OCI-LY3 (cell line): ENCODE results near the gene FBXO8.

Source experiments
- H2AFZ ChIP-seq: fragments of 200-600, 300-600 bp; shearing (Covaris generic); 2 replicates; pipeline ENCODE4 v1.6.0; 2014; ENCODE audit warnings: antibody characterized with exemption, low read depth, low read length
- H3K27ac ChIP-seq: fragments of 200-600, 300-600 bp; sonication (generic); 2 replicates; pipeline ENCODE4 v1.5.1; 2014; ENCODE audit warnings: mild to moderate bottlenecking, low read length, moderate library complexity, mixed read lengths
- H3K27me3 ChIP-seq: fragments of 200-600, 300-600 bp; sonication (generic); 2 replicates; pipeline ENCODE4 v1.6.1; 2014; ENCODE audit warnings: low read depth, low read length, mixed read lengths
- H3K36me3 ChIP-seq: fragments of 200-600, 300-600 bp; sonication (generic); replicated peaks from 2 replicates; pipeline ENCODE3; 2014; ENCODE audit warnings: low read depth, low read length, mixed read lengths
- H3K4me1 ChIP-seq: fragments of 300-600, 200-600 bp; sonication (generic); 2 replicates; pipeline ENCODE4 v1.6.1; 2014; ENCODE audit warnings: low read length, mixed read lengths
- H3K4me2 ChIP-seq: fragments of 200-600, 300-600 bp; sonication (generic); 2 replicates; pipeline ENCODE4 v1.6.1; 2014; ENCODE audit warnings: low read length, mixed read lengths
- H3K4me3 ChIP-seq: fragments of 300-600, 200-600 bp; sonication (generic); 2 replicates; pipeline ENCODE4 v1.5.1; 2014; ENCODE audit warnings: antibody characterized with exemption, mild to moderate bottlenecking, low read length, moderate library complexity
- H3K79me2 ChIP-seq: fragments of 300-600, 200-600 bp; shearing (Covaris generic); 2 replicates; pipeline ENCODE4 v1.6.1; 2014; ENCODE audit warnings: mild to moderate bottlenecking, low read length, mixed read lengths
- H3K9ac ChIP-seq: fragments of 300-600, 200-600 bp; shearing (Covaris generic); 2 replicates; pipeline ENCODE4 v1.6.0; 2014; ENCODE audit warnings: mild to moderate bottlenecking, low read length, moderate library complexity
- H3K9me3 ChIP-seq: fragments of 200-600, 300-600 bp; shearing (Covaris generic); 2 replicates; pipeline ENCODE4 v1.6.1; 2014; ENCODE audit warnings: low read length, mixed read lengths; ENCODE audit not compliant: insufficient read depth
- H4K20me1 ChIP-seq: fragments of 200-600, 300-600 bp; sonication (generic); 2 replicates; pipeline ENCODE4 v1.6.1; 2016; ENCODE audit warnings: low read length, mixed read lengths; ENCODE audit not compliant: insufficient read depth
- CTCF ChIP-seq: fragments of 200-600, 300-600 bp; sonication (generic); IDR thresholded peaks from 2 replicates; pipeline ENCODE4 v1.5.1; 2014; ENCODE audit warnings: antibody characterized with exemption, low read length, low read depth
- EZH2phosphoT487 ChIP-seq: fragments of 200-600 bp; shearing (Covaris generic); IDR thresholded peaks from 2 replicates; pipeline ENCODE4 v1.6.1; 2018; ENCODE audit warnings: antibody characterized with exemption, mixed run types, low read depth

Gene FBXO8

GRCh38 chr4:174216799-174217272, 66.6 kb downstream of the FBXO8 start:
- Histone ChIP-seq H3K4me2 (no peak overlapping the region), H3K79me2 (no peaks in the 10 kb centered on the region), H3K4me3 (no peak overlapping the region), H3K4me1 (no peaks in the 10 kb centered on the region), H3K9ac (no peak overlapping the region), H4K20me1 (no peaks in the 10 kb centered on the region), H3K36me3 (no peaks in the 10 kb centered on the region), H3K27me3 (no peaks in the 10 kb centered on the region), H3K9me3 (no peaks in the 10 kb centered on the region), H3K27ac (no peak overlapping the region), H2AFZ (no peak overlapping the region)
- TF ChIP-seq EZH2phosphoT487 (no peak), CTCF (no peak)

DNA sequence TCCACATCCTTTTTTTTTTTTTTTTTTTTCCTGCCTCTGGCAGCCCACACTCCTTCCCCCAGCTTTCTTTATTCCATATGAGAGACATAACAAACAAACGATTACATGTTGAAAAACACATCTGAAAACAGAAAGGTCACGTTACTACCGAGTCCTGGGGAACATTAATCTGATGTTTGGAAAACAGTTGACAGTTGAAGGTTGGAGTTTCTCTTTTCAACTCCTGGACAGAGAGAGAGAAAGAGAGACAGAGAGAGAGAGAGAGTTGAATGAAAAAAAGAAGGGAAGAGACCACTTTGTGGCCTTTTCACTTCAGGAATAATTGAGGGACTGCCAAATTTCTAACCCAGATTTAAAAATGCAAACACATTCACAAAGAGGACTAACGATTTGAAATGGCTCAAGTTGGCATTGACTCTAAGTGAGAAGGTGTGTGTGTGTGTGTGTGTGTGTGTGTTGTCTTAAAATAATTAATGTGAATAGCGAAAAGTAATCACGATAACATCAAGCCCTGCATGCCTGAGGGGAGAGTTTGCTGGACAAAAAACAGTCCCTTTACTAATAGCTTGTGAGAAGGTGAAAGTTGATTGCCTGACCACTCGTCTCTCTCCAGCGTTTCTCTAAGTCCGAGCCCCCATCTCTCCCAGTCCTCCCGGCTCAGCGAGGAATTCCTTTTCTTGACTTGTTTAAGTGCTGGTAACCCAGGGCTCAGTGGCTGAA, 67.3 kb downstream of the FBXO8 start:
- Histone ChIP-seq H4K20me1 (no peaks in the 10 kb centered on the region), H2AFZ (no peak overlapping the region), H3K4me2 (no peak overlapping the region), H3K4me1 (no peaks in the 10 kb centered on the region), H3K9me3 (no peaks in the 10 kb centered on the region), H3K27me3 (no peaks in the 10 kb centered on the region), H3K79me2 (no peaks in the 10 kb centered on the region), H3K4me3 (no peak overlapping the region), H3K27ac (no peak overlapping the region), H3K36me3 (no peaks in the 10 kb centered on the region), H3K9ac (no peak overlapping the region)
- TF ChIP-seq CTCF (no peak), EZH2phosphoT487 (no peak)

- H3K4me1 ChIP-seq: no peaks in the 10 kb centered on the region
- H2AFZ ChIP-seq: no peak overlapping the region
- TF ChIP-seq CTCF (no peak), EZH2phosphoT487 (no peak)
- H3K4me3 ChIP-seq: no peak overlapping the region
- H3K36me3 ChIP-seq: no peaks in the 10 kb centered on the region
- no peaks in the 10 kb centered on the region for H3K27me3 ChIP-seq
- H4K20me1 ChIP-seq: no peaks in the 10 kb centered on the region
- H3K27ac ChIP-seq: no peak overlapping the region
- H3K79me2 ChIP-seq: no peaks in the 10 kb centered on the region
- H3K9ac ChIP-seq: no peak overlapping the region
- no peak overlapping the region for H3K4me2 ChIP-seq
- no peaks in the 10 kb centered on the region for H3K9me3 ChIP-seq
Observed at GRCh38 chr4:174215057-174215456, 68.4 kb downstream of the FBXO8 start.

GRCh38 chr4:174214101-174214878, 69.2 kb downstream of the FBXO8 start:
- Histone ChIP-seq H2AFZ (no peak overlapping the region), H3K36me3 (no peaks in the 10 kb centered on the region), H3K79me2 (no peaks in the 10 kb centered on the region), H3K27me3 (no peaks in the 10 kb centered on the region), H3K4me2 (no peak overlapping the region), H3K4me1 (no peaks in the 10 kb centered on the region), H3K27ac (no peak overlapping the region), H3K4me3 (no peak overlapping the region), H3K9me3 (no peaks in the 10 kb centered on the region), H3K9ac (no peak overlapping the region), H4K20me1 (no peaks in the 10 kb centered on the region)
- no peak for TF ChIP-seq CTCF
- no peak for TF ChIP-seq EZH2phosphoT487
